GM12873 (cell line): ENCODE measurements around the gene CSPG4.

Source experiments
- TF ChIP-seq, protein P1 (sequence below): IDR thresholded peaks from 2 replicates; pipeline ENCODE4 v1.5.1; 2012; ENCODE audit warnings: low read depth, mild to moderate bottlenecking, moderate library complexity, low read length, control low read depth; ENCODE audit not compliant: insufficient read depth; ENCODE audit errors: missing control alignments

The CSPG4 gene, protein sequence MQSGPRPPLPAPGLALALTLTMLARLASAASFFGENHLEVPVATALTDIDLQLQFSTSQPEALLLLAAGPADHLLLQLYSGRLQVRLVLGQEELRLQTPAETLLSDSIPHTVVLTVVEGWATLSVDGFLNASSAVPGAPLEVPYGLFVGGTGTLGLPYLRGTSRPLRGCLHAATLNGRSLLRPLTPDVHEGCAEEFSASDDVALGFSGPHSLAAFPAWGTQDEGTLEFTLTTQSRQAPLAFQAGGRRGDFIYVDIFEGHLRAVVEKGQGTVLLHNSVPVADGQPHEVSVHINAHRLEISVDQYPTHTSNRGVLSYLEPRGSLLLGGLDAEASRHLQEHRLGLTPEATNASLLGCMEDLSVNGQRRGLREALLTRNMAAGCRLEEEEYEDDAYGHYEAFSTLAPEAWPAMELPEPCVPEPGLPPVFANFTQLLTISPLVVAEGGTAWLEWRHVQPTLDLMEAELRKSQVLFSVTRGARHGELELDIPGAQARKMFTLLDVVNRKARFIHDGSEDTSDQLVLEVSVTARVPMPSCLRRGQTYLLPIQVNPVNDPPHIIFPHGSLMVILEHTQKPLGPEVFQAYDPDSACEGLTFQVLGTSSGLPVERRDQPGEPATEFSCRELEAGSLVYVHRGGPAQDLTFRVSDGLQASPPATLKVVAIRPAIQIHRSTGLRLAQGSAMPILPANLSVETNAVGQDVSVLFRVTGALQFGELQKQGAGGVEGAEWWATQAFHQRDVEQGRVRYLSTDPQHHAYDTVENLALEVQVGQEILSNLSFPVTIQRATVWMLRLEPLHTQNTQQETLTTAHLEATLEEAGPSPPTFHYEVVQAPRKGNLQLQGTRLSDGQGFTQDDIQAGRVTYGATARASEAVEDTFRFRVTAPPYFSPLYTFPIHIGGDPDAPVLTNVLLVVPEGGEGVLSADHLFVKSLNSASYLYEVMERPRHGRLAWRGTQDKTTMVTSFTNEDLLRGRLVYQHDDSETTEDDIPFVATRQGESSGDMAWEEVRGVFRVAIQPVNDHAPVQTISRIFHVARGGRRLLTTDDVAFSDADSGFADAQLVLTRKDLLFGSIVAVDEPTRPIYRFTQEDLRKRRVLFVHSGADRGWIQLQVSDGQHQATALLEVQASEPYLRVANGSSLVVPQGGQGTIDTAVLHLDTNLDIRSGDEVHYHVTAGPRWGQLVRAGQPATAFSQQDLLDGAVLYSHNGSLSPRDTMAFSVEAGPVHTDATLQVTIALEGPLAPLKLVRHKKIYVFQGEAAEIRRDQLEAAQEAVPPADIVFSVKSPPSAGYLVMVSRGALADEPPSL (N-terminal part only)

DNA sequence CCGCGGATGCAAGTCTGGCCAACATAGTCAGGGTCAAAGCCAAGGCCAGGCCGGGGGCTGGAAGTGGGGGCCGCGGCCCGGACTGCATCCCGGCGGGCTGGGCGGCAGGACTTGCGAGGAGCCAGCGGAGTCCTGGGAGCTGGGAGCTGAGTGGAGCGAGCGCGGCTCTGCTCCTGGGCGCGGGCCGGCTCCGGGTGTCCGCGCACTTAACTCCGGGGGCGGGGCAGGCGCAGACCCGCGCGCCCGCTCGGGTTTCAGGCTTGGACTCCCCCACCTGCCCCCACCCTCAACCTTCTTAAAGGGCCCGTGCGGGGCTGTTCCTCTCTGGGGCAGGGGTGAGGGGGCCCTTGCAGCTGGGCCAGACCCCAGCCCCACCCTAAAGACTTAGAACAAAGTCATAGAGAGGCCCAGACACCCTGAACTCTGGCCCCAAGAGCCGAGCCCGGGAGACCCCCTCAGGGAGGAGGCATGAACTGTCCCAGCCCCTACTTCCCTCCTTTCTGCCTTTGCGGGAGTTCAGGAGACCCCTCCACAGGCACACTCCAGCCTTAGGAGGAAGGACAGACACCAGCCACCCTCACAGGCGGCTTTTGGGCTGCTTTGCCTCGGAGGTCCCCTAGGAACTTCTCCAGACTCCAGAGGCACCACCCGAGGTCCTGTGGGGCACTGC lies at the start of gene CSPG4:
Gene CSPG4 (minus strand): TSS at position 181 of the 670 bp plus-strand sequence. CDS start 93 bp downstream, at position 88.
- TF ChIP-seq, protein P1, sequence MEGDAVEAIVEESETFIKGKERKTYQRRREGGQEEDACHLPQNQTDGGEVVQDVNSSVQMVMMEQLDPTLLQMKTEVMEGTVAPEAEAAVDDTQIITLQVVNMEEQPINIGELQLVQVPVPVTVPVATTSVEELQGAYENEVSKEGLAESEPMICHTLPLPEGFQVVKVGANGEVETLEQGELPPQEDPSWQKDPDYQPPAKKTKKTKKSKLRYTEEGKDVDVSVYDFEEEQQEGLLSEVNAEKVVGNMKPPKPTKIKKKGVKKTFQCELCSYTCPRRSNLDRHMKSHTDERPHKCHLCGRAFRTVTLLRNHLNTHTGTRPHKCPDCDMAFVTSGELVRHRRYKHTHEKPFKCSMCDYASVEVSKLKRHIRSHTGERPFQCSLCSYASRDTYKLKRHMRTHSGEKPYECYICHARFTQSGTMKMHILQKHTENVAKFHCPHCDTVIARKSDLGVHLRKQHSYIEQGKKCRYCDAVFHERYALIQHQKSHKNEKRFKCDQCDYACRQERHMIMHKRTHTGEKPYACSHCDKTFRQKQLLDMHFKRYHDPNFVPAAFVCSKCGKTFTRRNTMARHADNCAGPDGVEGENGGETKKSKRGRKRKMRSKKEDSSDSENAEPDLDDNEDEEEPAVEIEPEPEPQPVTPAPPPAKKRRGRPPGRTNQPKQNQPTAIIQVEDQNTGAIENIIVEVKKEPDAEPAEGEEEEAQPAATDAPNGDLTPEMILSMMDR = no peak

DNA sequence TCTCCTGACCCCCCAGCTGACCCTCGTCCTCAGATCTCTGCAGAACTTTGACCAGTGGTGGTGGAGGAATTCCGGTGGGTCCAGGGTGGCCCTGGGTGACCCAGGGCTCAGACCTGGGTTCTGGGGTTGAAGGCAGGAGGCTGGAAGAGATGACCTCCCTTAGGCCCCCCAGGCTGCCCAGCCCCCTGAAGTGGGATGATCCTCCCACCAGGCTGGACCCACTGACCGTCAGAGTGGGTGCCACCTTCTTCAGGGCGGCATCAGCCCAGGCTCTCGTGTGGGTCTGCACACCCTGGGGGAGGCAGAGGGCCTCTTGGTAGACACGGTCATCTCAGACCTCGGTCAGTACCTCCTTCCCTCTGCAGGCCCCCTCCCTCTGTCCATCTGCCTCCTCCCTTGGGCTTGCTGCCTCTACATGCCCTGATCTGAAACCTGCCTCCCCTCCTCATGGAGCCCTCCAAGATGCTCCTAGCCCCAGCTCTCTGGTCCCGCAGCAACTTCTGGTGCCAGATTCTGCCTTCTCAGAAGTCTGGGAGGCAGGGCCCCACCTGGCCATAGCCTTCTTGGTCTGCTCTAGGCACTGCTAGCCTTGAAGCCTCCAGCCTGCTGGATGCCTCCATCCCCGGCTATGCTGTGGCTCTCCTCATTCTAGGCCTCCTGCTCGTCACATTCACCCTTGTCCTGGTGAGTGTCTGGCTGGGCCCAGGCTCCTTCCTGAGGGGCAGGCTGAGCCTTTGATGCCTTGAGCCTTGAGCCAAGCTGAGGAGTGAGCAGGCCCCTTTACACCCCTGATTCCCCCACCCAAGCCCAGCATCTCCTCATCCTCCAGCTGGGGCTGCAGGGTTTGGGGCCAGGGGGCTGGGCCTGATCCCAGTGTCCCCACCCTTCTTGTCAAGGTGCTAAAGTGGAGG lies 49.1 kb upstream of the CSPG4 start:
- TF ChIP-seq, protein P1 = no peak

DNA sequence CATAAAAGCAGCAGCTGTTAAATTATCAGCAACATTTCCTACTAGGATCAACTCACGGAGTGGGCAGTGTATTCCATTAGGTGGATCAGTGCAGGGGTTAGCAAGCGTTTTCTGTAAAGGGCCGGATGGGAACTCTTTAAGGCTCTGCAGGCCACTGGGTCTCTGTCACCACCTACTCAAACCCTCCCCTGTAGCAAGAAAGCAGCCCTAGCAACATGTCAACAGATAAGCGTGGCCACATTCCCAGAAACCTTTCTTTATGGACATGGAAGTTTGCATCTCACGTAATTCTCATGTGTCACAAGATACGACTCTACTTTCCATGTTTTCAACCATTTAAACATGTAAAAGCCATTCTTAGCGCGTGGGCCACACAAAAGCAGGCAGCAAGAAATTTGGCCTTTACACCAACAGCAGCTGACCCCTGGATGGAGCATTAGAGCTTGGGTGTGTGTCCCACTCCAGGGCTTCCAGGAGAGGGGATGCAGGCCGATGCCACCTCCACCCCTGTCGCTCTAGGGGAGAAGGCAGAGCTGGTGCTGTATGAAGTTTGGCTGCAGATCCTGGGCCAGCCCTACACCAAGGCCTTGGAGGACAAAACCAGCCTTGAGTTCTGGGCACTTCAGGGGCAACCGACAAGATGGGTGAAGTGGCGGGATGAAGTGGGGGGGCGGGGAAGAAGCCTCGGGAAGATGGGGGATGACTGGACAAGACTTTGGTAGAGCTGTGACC lies 48.2 kb upstream of the CSPG4 start:
- TF ChIP-seq, protein P1 = no peak

DNA sequence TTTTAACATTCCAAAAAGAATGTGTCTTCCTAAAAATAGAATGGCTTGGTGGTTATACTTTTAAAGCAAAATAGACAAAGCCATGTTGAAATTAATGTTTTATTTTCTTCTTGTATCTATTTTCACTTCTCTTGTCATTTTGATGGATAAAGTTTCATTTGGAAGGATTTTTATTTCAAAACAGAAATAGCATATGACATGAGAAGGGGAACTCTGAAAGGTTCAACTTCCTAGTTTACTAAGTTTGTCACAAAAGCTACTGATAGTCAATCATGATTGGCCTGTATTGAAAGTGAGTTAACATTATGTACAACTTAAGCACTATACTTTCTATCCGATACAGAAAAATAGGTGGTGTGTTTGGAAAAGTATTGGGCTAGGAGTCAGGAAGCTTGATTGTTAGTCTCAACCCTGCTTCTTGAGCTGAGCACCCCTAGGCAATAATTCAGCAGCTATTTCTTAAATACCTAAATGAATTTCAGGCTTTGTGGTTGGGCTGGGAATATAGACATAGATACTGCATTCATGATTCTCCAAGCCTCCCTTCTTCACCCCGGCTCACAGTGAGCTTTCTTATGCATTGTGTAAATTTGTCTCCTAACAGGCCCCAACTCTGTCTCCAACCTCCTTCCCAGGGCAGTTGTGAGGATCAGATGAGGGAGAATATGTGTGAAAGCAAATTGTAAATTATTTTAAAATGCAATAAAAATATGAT lies 46.9 kb upstream of the CSPG4 start:
- TF ChIP-seq, protein P1 = no peak

DNA sequence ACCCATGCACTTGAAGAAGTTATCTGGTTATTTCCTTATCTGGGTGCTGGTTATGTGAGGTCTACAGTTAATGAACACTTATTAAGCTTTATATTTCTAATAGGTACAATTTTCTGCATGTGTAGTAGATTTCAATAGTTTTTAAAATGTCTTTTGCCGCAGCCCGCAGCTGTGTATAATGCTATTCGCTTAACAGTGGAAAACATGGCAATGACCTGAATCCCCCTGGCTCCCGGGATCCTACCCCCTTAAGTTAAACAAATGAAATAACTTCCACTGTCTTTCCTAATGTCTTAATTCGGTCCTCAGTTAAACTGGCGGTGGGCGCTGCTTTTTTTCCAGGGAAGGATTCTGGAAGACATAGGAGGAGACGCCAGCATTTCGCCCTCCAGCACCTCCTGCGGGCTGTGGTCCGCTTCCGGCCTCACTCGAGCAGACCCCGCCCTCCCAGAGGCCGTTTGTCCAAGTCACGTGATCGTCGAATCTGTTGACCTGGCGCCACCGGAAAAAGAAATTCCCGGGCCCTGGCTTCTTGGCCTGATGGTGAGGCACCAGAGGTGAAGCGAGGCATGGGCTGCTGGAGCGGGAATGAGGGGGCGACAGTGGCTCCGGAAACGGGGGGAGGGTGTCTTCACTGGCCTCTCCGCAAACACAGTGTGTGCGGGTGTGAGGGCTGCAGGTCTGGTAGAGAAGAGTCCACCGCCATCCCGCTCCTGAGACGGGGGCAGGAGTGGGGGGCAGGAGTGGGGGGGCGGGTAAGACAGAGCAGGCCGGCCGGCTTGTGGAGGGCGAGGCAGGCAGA lies 45.6 kb upstream of the CSPG4 start:
- TF ChIP-seq, protein P1 = peak; percentile 8
